UCSD-AML1 (cell line): ENCODE data around the gene OSTF1.
A peak's percentile ranks its signal among the peaks of the same experiment; 100 is the strongest.

Experiments
- DNase-seq: peaks from one replicate; lab custom pipeline; 2025; ENCODE audit not compliant: unreplicated experiment; lab: John Stamatoyannopoulos, UW

The OSTF1 gene

GRCh38 chr9:75084081-75084672, 4.1 kb upstream of the OSTF1 start:
- no peak for DNase-seq

GRCh38 chr9:75085640-75086039, 2.7 kb upstream of the OSTF1 start:
- DNase-seq: no peak

- DNase-seq: no peak
Measured at GRCh38 chr9:75086541-75087288, 1.6 kb upstream of the OSTF1 start.

- peak; percentile 36 for DNase-seq
Measured at GRCh38 chr9:75087289-75087823, 958 bp upstream of the OSTF1 start.

DNA sequence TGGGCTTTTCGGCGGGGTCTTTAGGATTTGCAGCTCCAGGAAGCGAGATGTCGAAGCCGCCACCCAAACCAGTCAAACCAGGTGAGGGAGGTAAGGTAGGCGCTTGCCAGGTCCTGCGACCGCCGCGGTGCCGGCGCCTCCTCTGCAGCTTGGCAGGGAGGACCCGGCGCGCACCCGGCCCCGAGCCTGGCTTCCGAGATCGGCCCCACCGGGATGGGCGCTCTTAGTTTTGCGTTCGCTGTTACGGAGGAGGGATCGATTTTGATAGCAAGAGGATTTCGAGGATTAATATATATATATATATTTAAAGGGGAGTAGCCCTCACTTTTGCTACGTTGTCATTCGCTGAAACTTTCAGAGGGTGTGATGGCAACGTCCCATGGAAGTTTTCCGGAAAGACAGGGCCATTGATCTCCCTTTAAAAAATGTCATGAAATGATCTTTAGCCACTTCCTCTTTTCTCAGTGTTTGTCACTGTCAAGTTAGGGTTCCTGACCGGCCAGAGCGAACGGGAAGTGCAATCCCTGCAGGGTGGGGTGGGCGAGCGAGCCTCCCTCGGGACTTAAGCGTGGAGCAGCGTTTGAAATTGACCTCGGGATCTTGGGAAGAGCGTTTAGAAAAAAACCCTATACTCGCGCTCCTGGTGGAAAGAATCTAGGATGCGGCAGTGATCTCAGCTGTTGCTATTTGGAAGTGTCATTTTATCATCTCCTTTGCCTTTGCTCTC, 495 bp downstream of the OSTF1 start:
- DNase-seq: peak; percentile 71

DNA sequence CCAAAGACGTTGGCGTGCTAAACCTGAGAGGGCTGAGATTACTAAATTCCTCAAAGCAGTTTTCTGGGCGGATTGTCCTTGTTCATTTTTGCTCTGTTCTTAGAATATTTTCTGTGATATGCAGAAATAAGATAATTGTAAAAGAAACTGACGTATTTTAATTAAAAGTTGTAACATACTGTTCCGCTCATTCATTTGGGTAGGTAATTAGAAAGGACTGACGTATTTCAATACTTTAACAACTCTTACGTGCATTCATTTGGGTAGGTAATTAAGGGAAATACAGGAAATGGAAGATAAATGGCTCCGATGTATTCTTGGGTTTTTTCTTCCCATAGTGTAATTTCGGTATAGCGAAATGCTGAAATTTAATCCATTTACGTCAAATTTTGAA, 1.1 kb downstream of the OSTF1 start:
- no peak for DNase-seq

DNA sequence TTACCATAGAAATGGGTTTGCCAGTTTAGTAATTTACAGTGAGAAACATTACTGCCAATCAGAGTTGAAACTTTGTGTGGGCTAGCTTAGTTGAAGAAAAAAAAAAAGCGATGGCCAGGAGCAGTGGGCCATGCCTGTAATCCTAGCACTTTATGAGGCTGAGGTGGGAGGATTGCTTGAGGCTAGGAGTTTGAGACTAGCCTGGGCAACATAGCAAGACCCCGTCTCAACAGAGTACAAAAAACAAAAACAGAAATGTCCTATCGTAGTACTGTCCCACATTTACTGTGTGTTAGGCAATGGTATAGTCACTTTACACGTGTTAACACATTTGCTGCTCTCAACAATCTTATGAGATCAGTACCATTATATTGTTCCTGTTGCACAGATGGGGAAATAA, 2.3 kb downstream of the OSTF1 start:
- no peak for DNase-seq

- DNase-seq: no peak
Measured at GRCh38 chr9:75092766-75093165, 4.5 kb downstream of the OSTF1 start.

- DNase-seq: no peak
Measured at GRCh38 chr9:75096796-75097195, 8.5 kb downstream of the OSTF1 start.

DNA sequence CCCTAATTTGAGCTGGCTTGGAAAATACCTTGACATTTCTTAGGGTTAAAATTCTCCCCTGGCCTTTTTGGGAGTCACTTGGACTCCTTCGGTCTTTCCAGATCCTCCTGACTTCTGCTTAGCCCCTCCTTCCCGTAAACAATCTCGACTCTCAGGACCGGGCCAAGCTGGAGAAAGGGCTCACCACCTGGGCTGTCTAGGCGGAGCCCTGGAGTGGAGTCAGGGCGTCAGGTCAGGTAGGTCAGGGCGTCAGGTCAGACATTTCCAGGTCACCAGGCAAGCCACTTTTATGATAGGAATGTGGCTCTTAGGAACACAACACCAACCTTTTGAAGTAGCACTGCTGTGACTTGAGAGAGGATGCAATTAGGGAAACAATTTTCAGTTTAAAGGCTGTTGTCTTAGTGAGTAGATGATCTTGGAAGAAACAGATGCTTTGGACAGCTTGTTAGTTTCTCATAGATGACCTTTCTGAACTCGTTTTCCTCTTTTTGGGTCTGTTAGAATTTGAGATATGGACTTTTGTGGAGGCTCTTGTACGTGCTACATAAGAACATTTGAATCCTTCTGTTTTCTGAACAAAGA, 12.8 kb downstream of the OSTF1 start:
- DNase-seq: no peak

- no peak for DNase-seq
Measured at GRCh38 chr9:75102177-75102790, 14.0 kb downstream of the OSTF1 start.

DNA sequence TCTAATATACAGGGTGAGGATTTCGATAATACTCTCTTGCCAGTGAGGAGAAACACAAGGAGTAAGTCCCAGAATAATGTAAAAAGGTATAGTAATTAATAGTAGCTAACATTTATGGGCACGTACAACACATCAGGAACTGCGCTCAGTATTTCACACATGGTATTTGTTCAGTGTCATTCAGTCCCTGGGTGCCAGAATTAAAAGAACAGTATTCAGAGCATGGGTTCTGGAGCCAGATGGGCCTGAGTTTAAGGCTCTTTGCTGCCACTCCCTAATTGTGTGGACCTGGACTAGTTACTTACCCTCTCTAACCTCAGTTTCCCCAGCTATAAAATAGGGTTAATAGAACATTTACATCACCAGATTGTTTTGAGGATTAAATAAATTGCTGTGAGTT, 16.3 kb downstream of the OSTF1 start:
- no peak for DNase-seq

DNA sequence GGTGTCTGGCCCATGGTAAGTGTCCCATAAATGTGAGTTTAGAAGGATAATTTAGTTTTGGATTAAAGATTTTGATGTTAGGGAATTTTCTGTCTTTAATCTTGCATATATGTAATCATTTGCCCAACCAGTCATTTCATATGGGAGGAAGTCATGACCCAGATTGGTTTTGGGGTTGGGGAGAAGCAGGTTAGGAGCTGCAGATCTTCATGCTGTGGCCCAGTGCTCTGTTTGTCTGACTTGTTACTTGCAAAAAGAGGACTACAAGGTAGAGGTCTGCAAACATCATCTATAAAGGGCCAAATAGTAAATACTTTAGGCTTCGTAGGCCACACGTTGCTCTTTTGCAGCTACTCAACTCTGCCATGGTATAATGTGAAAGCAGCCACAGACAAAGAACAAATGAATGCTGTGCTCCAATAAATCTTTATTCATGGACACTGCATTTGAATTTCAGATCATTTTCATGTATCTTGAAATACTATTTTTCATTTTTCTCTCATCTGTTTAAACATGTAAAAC, 16.8 kb downstream of the OSTF1 start:
- DNase-seq: no peak

GRCh38 chr9:75105841-75106240, 17.5 kb downstream of the OSTF1 start:
- no peak for DNase-seq

- DNase-seq: no peak
Measured at GRCh38 chr9:75106857-75107256, 18.5 kb downstream of the OSTF1 start.

DNA sequence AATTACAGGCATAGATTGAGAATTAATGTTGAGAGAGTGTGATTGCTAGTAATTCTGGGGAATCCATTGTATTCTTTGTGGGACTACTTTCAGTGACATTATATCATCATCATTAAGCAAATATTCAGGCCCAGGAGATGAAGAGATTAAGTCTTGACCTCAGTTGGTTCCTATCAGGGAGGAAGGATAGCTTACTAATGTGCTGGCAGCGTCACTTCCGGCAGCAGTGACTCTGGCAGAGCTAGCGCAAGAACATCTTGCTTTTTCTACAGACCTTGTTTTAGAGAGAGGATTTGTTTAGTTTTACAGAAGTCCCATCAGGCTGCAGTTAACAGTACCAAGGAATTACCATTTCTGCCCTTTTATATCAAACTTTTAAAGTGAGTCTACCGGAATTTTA, 20.3 kb downstream of the OSTF1 start:
- peak; percentile 22 for DNase-seq

DNA sequence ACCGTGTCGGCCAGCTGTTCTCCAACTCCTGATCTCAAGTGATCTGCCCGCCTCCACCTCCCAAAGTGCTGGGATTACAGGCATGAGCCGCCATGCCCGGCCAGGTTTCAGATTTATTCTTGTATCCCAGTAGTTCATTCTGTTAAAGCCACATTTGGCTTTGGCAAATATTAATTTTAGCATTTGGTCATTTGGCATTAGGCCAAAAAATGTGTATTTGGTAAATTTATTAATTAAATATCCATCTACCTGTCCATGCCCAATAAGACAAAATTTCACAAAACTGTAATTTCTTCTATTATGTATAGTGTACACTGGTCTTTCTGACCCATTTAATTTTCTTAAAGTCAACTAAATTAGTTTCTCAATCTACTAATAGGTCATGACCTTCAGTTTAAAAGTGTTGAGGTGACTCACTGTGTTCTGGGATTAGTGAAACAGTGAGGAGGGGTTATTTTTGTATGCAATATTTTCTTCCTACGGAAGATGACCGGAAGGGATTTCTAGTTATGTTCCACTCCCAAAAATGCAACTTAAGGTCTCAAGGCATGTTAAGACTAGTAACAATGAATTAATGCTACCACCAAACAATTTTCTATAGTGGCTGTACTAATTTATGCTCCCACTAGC, 21.0 kb downstream of the OSTF1 start:
- DNase-seq: no peak

- DNase-seq: no peak
Measured at GRCh38 chr9:75111019-75111622, 22.8 kb downstream of the OSTF1 start.

GRCh38 chr9:75112789-75113188, 24.5 kb downstream of the OSTF1 start:
- DNase-seq: no peak

DNA sequence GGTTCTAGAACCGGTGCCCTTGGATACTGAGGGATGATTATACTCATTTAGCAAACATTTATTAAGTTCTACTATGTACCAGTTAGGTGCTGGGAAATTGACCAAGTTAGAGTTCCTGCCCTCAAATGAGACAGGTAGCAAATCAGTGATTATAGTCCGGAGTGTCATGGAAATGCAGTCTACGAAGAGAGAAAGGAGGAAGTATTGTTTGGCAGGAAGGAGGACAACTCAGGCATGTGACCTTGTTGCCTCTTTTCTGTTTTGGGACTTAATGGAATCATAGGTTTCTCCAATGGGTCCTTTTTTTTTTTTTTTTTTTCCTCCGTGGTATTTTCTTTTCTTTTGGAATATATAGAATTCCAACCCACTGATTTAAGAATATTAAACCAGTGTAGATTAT, 28.0 kb downstream of the OSTF1 start:
- no peak for DNase-seq
